Spleen (tissue), 7 donors: ENCODE data around the gene COL6A3.

Experiments used
- CTCF ChIP-seq, 11 experiments: fragments of 200-600 bp in 7 of 11; fragments of 450-650 bp in 4 of 11; sonication (generic) in 4 of 11; IDR thresholded peaks in 8 of 11; conservative IDR thresholded peaks in 3 of 11; 1 replicate in 7 of 11; 2 replicates in 4 of 11; pipeline versions ENCODE4 v1.4.0 to v1.8.0; 2016 to 2021; ENCODE audit warnings: antibody characterized with exemption in 11 of 11, inconsistent platforms in 4 of 11, mild to moderate bottlenecking in 1 of 11
- POLR2A ChIP-seq, 3 donors: fragments of 450-650 bp; IDR thresholded peaks; one replicate each; pipeline ENCODE4 v1.5.1; 2017; ENCODE audit warnings: antibody characterized with exemption in 3 of 3, mild to moderate bottlenecking in 1 of 3
- POLR2AphosphoS5 ChIP-seq, 3 donors: sonication (generic); formaldehyde crosslinking; IDR thresholded peaks; one replicate each; pipeline ENCODE4 v1.5.1; 2017; ENCODE audit warnings: antibody characterized with exemption in 3 of 3
- donor health status: DM: no; HTN: no; CAD: no; lungs with moderate emphysema.
- donor health status: DM: no; HTN: no; CAD: no.
- donor health status: DM: no; HTN: no; CAD: no.

- TF ChIP-seq CTCF (IDR thresholded peaks at IDR 0.05 in 8 of 11, conservative IDR thresholded peaks at IDR 0.05 in 3 of 11) (no peak), POLR2AphosphoS5 (IDR thresholded peaks at IDR 0.05) (no peak), POLR2A (IDR thresholded peaks at IDR 0.05) (no peak)
Observed at GRCh38 chr2:237447496-237447895, 33.5 kb upstream of the COL6A3 start.
